IPS-11a (cell line): ENCODE results near the gene HLCS.

Experiments
- H3K4me3 ChIP-seq: one replicate; pipeline ENCODE4 v1.5.1; 2013; ENCODE audit warnings: low read depth, low read length, control low read depth

The HLCS gene

GRCh38 chr21:36852293-36852692 is 114.2 kb downstream of the HLCS start:
- no peak overlapping the region for H3K4me3 ChIP-seq

DNA sequence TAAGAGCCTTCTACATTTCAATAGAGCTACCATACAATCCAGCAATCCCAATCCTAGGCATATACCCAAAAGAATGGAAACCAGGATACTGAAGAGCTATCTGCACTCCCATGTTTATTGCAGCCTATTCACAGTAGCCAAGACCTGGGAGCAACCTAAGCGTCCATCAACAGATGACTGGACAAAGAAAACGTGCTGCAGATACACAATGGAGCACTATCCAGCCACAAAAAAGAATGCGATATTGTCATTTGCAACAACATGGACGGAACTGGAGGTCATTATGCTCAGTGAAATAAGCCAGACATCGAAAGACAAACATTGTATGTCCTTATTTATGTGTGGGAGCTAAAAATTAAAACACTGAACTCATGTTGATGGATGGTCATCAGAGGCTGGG is 115.3 kb downstream of the HLCS start:
- H3K4me3 ChIP-seq: no peak overlapping the region

GRCh38 chr21:36850372-36850771 is 116.1 kb downstream of the HLCS start:
- H3K4me3 ChIP-seq: no peak overlapping the region

DNA sequence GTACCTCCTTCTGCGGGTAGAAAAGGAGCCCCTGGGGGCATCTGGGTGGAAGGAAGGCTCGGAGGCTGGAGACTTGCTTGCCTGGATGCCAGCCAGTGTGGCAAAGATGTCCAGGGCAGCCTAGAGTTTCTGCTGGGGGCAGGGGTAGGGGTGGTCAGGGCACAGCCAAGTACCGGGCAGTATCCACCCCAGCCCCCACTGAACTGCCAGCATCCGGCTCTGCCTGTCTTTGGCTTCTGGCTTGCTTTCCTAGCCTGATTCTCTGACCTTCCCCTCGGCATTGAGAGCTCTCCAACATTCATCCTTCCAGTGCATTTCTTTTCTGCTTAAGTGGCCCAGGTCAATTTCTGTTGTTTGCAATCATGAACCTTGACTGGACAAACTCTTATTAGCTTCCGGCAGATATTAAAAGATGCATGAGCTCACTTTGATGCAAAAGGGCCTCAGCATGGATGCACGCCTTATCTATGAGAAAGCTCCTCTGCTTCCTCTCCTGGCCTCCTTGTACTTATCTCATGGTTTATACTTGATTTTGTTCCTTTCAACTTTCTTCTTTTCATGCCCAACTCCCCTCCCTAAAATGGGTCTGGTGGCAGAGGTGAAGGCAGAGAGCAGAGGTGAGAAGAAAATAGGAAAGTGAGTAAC is 116.9 kb downstream of the HLCS start:
- no peak overlapping the region for H3K4me3 ChIP-seq

GRCh38 chr21:36848730-36849274 is 117.7 kb downstream of the HLCS start:
- H3K4me3 ChIP-seq: no peak overlapping the region

- no peak overlapping the region for H3K4me3 ChIP-seq
Measured at GRCh38 chr21:36847189-36847588, 119.3 kb downstream of the HLCS start.

GRCh38 chr21:36846631-36847030 is 119.8 kb downstream of the HLCS start:
- H3K4me3 ChIP-seq: no peak overlapping the region

GRCh38 chr21:36845790-36846189 is 120.7 kb downstream of the HLCS start:
- no peak overlapping the region for H3K4me3 ChIP-seq

GRCh38 chr21:36845070-36845469 is 121.4 kb downstream of the HLCS start:
- H3K4me3 ChIP-seq: no peak overlapping the region

DNA sequence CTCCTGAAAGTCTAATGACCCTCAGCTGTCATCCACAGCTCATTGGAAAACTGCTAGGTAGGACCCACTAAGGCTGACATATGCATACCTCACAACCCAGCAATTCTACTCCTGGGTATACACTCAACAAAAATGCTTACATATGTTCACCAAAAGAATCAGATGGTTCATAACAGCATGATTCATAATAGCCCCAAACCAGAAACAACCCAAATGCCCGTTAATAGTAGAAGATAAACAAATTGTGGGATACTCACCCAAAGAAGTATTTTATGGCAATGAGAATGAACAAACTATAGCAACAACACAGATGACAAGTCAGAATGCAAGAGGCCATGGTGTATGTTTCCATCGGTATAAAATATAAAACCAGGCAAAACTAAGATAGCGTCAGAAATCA is 124.6 kb downstream of the HLCS start:
- H3K4me3 ChIP-seq: no peak overlapping the region

DNA sequence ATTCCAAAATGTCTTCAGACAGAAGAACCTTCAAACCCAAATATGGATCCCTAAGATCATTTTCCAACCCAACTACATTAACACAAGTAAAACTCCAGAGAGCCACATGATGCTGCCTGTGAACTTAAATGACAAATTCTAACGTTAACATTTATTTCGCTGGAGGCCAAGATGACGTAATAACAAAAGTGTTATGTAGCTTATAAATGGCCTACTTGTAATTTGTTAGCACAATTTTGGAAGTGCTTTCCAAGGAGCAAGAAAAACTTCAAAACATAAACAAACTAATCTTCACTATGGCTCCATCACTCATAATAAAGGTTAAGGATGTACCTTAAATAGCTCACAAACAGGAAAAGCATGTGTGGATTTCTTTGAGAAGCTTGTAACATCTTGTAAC is 126.7 kb downstream of the HLCS start:
- no peak overlapping the region for H3K4me3 ChIP-seq

DNA sequence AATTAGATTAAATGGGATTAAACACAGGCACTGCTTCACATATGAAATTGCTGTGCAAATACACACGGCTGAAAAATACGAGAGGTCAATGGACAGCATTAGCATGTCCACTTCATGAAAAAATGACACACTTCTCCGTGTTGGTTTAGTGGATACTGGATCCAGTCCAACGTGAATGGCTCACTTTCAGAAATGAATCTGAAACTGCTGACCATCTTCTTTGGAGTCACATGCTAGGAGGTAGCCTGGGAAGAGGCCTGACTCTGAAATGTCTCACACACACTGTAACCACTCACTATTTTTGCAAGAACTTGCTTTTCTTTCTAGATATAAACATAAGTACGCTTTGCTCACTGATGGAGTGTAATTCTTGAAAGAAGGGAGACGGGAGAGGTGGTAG is 127.3 kb downstream of the HLCS start:
- H3K4me3 ChIP-seq: no peak overlapping the region

DNA sequence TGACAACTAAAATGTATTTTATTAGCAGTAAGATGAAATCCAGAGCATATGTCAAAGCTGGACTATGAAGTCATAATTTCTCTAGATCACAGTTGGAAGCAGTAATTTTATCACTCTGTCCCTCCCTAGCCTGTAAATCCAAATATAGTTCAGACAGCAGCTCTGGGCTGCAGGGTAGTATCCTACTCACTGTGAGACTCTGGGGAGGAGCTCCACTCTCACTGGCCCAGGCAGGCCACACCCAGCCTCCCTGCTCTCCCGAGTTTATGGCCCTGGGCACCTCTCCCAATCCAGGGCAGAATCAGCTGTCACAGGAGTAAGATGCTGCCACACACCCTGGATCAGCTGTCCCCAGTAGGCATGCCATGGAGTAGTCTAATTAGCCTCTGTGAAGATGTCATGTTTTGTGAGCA is 131.1 kb downstream of the HLCS start:
- H3K4me3 ChIP-seq: no peak overlapping the region

DNA sequence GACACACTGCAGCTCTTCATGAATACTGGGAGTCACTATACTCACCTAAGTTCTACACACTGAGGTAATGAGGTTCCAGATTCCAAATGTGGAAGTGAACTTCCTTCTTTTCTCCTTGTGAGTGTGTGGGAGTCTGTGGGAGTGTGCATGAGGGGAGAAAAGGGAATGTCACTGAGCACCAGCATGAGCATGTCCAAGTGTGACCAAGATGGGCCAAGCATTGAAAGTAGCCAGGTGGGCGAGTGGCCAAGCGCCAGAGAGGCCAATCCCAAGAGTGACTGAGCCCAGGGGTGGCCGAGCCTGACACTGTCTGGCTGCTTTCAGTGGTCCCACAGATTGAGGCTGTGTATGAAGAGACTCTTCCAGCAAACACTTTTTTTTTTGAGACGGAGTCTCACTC is 132.3 kb downstream of the HLCS start:
- no peak overlapping the region for H3K4me3 ChIP-seq

GRCh38 chr21:36830100-36830499 is 136.4 kb downstream of the HLCS start:
- H3K4me3 ChIP-seq: no peak overlapping the region

DNA sequence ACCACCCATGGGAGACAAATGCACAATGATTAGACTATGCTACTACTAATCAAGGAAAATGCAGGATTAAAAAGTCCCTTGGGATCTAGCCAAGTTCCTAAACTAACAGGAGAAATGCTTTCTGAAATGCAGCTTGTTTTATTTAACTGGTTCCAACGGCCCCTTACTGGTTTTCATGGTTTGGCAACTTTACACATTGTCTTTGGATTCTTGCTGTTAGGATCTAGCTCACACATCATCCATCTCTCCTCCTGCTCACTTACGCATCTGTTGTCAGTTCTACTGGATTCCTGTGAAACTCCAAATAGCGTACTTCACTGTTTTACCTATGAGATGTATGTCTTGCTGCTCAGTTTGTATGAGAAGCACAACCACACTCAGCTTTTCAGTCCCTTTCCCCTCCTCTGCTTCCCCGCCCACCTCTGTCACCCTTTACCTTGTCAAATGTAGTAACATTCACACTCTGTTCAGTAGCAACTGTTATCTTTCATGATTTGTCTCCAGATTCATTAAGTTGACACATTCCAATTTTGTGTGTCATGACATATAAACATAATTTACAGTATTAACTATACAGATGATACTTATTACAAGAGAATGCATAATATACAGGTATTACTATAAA is 137.5 kb downstream of the HLCS start:
- no peak overlapping the region for H3K4me3 ChIP-seq

GRCh38 chr21:36828208-36828607 is 138.3 kb downstream of the HLCS start:
- no peak overlapping the region for H3K4me3 ChIP-seq

DNA sequence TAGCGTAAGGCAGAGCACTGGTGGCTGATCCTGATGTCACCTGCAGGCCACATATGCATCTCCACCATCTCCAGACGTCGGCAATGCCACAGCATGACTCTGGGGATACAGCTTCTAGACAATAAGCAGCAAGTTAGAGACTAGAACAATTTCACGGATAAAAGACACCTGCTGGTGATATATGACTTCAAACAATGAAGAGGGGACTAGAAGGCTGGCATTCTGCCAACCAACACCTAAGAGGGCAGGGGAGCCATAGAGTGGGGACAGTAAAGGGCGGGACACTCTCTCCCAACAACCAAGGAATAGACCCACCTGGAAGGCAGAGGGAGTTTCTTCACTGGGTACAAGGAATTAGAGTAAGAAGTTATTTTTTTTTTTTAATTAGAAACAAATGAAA is 140.8 kb downstream of the HLCS start:
- no peak overlapping the region for H3K4me3 ChIP-seq

DNA sequence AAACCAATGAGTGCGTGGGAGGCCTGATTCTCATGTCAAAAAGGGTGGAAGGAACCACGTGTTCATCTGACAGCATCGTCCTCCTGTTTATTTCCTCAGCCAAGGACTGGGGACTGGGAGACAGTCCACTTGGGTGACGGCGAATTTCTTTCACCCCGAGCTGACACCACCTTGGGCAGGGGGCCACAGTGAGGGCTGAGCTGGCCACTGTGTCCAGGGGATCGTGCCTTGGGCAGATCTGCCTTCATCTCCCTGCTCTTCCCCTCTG is 145.5 kb downstream of the HLCS start:
- H3K4me3 ChIP-seq: no peak overlapping the region

GRCh38 chr21:36820176-36821031 is 146.1 kb downstream of the HLCS start:
- H3K4me3 ChIP-seq: no peak overlapping the region

DNA sequence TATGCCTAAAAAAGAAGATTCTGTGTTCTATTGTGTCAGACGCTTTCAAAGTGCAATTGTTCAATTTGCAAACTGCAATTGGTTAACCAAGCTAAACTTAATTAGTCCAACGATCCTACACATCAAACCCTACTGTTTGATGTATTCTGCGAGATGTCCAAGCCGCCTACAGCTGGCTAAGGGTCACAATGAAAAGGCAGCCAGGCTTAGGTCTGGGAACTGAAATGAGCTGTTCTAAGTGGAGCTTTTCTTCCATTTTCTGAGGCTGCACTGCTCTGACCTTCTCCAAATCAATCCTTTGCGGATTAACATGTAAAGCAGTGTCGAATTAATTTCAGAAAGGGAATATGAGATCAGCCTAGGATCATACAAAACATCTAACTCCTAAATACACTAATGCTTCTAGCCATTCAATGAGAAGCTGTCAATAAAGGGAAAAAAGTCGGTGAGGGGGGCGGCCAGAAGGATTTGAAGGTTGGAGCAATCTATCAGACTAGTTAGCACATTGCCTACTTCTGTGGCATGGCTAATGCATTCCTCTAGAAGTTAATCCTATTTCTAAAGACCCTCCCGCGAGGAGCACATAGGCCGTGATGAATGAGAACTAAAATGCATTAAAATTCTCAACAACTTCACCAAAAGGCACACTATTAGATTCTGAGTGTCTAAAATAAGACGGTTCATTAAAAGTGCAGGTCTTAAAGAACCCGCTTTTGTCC is 148.6 kb downstream of the HLCS start:
- no peak overlapping the region for H3K4me3 ChIP-seq
